ENCODE measurements around the gene SNED1.

- TF ChIP-seq, protein P1, sequence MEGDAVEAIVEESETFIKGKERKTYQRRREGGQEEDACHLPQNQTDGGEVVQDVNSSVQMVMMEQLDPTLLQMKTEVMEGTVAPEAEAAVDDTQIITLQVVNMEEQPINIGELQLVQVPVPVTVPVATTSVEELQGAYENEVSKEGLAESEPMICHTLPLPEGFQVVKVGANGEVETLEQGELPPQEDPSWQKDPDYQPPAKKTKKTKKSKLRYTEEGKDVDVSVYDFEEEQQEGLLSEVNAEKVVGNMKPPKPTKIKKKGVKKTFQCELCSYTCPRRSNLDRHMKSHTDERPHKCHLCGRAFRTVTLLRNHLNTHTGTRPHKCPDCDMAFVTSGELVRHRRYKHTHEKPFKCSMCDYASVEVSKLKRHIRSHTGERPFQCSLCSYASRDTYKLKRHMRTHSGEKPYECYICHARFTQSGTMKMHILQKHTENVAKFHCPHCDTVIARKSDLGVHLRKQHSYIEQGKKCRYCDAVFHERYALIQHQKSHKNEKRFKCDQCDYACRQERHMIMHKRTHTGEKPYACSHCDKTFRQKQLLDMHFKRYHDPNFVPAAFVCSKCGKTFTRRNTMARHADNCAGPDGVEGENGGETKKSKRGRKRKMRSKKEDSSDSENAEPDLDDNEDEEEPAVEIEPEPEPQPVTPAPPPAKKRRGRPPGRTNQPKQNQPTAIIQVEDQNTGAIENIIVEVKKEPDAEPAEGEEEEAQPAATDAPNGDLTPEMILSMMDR (IDR thresholded peaks at IDR 0.05), result no peak
- TF ChIP-seq POLR2A (IDR thresholded peaks at IDR 0.05), result no peak
Measured at GRCh38 chr2:240970816-240971215, 27.6 kb upstream of the SNED1 start.

Data from lower leg skin (tissue), 3 donors.